Cardiac muscle cell (in vitro differentiated cells and primary cell): ENCODE data around the gene LPCAT2. TPM values are rescaled to one million over a fixed set of nuclear protein-coding genes. Genes with fewer than 3 reads are reported as not detected.

Experiments
- DNase-seq, 2 donors: peaks; one replicate each; pipeline versions ENCODE4 v3.0.0 to v3.0.0-alpha.2; 2010 to 2017; ENCODE audit warnings: low read depth in 1 of 2, low spot score in 1 of 2
- H3K27ac ChIP-seq: fragments of 200-600 bp; sonication (generic); 2 replicates; pipeline ENCODE4 v1.5.1; 2016
- H3K27me3 ChIP-seq: fragments of 200-600 bp; sonication (generic); 2 replicates; pipeline ENCODE4 v1.6.0; 2016; ENCODE audit warnings: control low read depth
- H3K36me3 ChIP-seq: fragments of 200-600 bp; sonication (generic); 2 replicates; pipeline ENCODE4 v1.5.1; 2016; ENCODE audit warnings: control low read depth
- H3K4me1 ChIP-seq: fragments of 200-600 bp; sonication (generic); 2 replicates; pipeline ENCODE4 v1.8.1; 2017; ENCODE audit warnings: low read depth, mild to moderate bottlenecking, mixed run types
- H3K4me3 ChIP-seq: fragments of 200-600 bp; sonication (generic); 2 replicates; pipeline ENCODE4 v1.5.1; 2016; ENCODE audit warnings: mild to moderate bottlenecking
- H3K9me3 ChIP-seq: fragments of 200-600 bp; sonication (generic); 2 replicates; pipeline ENCODE4 v1.5.1; 2017; ENCODE audit warnings: low read depth, mild to moderate bottlenecking, control low read depth
- CTCF ChIP-seq: IDR thresholded peaks from 2 replicates; pipeline ENCODE4 v1.5.1; 2012; ENCODE audit warnings: low read depth, mild to moderate bottlenecking, low read length
- polyA plus RNA-seq: library from polyadenylated mRNA; unstranded; fragments of >200 nt; fragmentation: Nextera tagmentation; extraction: Ambion mirVana; gene quantifications from 2 replicates; pipeline ENCODE4 v1.2.1, GENCODE V29; 2016
- total RNA-seq: library from RNA; depleted of rRNA; stranded (reverse); fragments of >200 nt; gene quantifications from 2 replicates; pipeline ENCODE4 v1.2.3, GENCODE V29; 2016

The LPCAT2 gene
- total and polyA plus RNA-seq, 2 experiments from 2014 or later, result 4.0 to 6.2 TPM

- no peak for TF ChIP-seq CTCF
- H3K27me3 ChIP-seq, result no peaks in the 10 kb centered on the region
- H3K4me1 ChIP-seq, result peaks cover 24% of the 10 kb centered on the region
- H3K9me3 ChIP-seq, result no peaks in the 10 kb centered on the region
- no peak for DNase-seq
- no peak overlapping the region for H3K27ac ChIP-seq
- no peak overlapping the region for H3K4me3 ChIP-seq
- H3K36me3 ChIP-seq, result no peaks in the 10 kb centered on the region
Observed at GRCh38 chr16:55497558-55497957, 11.3 kb upstream of the LPCAT2 start.

GRCh38 chr16:55498101-55498500 is 10.8 kb upstream of the LPCAT2 start:
- no peak for DNase-seq

DNA sequence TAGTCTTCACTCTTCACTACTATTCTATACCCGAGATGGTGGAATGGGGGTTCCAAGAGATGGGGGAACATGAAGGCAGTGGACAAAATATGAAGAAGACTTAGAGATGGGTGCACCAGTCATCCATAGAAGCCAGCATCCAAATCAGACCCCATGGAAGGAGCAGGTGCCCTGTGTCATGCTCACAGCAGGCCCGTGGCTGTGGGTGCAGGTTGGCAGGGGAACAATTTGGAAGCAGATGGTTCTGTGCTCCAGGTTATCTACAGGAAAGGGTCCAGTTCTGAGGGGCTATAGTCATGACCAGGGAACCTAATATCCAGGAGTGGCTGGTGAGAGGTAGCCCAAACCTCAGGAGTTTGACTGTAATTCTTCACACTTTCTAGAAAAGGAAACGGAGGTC is 9.6 kb upstream of the LPCAT2 start:
- no peaks in the 10 kb centered on the region for H3K27me3 ChIP-seq
- no peak overlapping the region for H3K4me3 ChIP-seq
- no peaks in the 10 kb centered on the region for H3K36me3 ChIP-seq
- peaks cover 31% of the 10 kb centered on the region for H3K4me1 ChIP-seq
- DNase-seq, result no peak
- no peaks in the 10 kb centered on the region for H3K9me3 ChIP-seq
- H3K27ac ChIP-seq, result peak overlapping the region; percentile 68
- TF ChIP-seq CTCF, result no peak

More at GRCh38 chr16:55498101-55498500, 10.8 kb upstream of the LPCAT2 start:
- Histone ChIP-seq H3K27me3 (no peaks in the 10 kb centered on the region), H3K36me3 (no peaks in the 10 kb centered on the region), H3K27ac (no peak overlapping the region), H3K9me3 (no peaks in the 10 kb centered on the region), H3K4me1 (peaks cover 27% of the 10 kb centered on the region), H3K4me3 (no peak overlapping the region)
- no peak for TF ChIP-seq CTCF

DNA sequence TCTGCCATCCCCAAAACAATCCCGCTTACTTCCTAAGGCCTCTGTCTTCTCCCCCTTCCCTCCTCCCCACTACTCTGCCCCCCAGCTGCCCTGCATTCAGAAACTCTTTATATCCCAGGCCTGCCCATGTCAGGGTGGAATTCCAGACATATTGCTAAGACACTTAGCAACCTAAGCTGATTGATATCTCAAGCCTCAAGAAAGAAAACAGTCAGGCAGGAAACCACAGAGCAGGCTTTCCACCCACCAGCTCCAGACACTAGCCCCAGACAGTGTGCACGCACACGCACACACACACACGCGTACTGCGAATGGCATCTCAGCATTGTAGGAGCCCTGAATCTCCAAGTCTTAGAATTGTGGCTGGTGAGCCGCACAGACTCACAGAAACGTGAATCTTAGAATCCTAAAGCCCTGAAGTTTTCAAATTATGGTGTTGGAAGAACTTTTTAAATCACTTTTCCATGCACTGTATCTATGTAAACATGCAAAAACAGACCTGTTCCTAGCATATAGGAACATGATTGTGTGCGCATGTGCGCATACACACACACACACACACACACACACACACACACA is 8.8 kb upstream of the LPCAT2 start:
- Histone ChIP-seq H3K4me3 (no peak overlapping the region), H3K36me3 (no peaks in the 10 kb centered on the region), H3K27ac (peak overlapping the region; percentile 68), H3K27me3 (no peaks in the 10 kb centered on the region), H3K9me3 (no peaks in the 10 kb centered on the region), H3K4me1 (peaks cover 31% of the 10 kb centered on the region)
- peak; percentile 32 to 97 for DNase-seq
- TF ChIP-seq CTCF, result no peak

- Histone ChIP-seq H3K4me3 (no peak overlapping the region), H3K27me3 (no peaks in the 10 kb centered on the region), H3K9me3 (no peaks in the 10 kb centered on the region), H3K27ac (peak overlapping the region; percentile 68), H3K4me1 (peaks cover 31% of the 10 kb centered on the region), H3K36me3 (no peaks in the 10 kb centered on the region)
- DNase-seq, result peak; percentile 59 to 60
- TF ChIP-seq CTCF, result no peak
Observed at GRCh38 chr16:55500530-55501011, 8.3 kb upstream of the LPCAT2 start.
